Ishikawa (cell line): Measurements from ENCODE around the gene SIVA1.

Experiments
- CEBPB ChIP-seq: IDR thresholded peaks from 2 replicates; pipeline ENCODE4 v1.6.1; 2012
- CREB1 ChIP-seq: IDR thresholded peaks from 2 replicates; pipeline ENCODE4 v1.6.1; 2012; ENCODE audit warnings: low read depth
- EGR1 ChIP-seq: IDR thresholded peaks from 2 replicates; pipeline ENCODE4 v1.6.1; 2012
- EP300 ChIP-seq: IDR thresholded peaks from 2 replicates; pipeline ENCODE4 v1.6.1; 2012; ENCODE audit warnings: borderline replicate concordance
- FOXM1 ChIP-seq: IDR thresholded peaks from 2 replicates; pipeline ENCODE4 v1.6.1; 2012; ENCODE audit warnings: low read depth, borderline replicate concordance
- NFIC ChIP-seq: IDR thresholded peaks from 2 replicates; pipeline ENCODE4 v1.6.1; 2012
- RAD21 ChIP-seq: IDR thresholded peaks from 2 replicates; pipeline ENCODE4 v1.6.1; 2012; ENCODE audit warnings: low read depth
- TAF1 ChIP-seq: IDR thresholded peaks from 2 replicates; pipeline ENCODE4 v1.6.1; 2012; ENCODE audit warnings: low read depth, mild to moderate bottlenecking
- TCF12 ChIP-seq: IDR thresholded peaks from 2 replicates; pipeline ENCODE4 v1.6.1; 2012; ENCODE audit warnings: low read depth
- TEAD4 ChIP-seq: IDR thresholded peaks from 2 replicates; pipeline ENCODE4 v1.6.1; 2012
- YY1 ChIP-seq: IDR thresholded peaks from 2 replicates; pipeline ENCODE4 v1.6.1; 2012; ENCODE audit warnings: low read depth
- ZBTB7A ChIP-seq: IDR thresholded peaks from 2 replicates; pipeline ENCODE4 v1.6.1; 2012; ENCODE audit warnings: low read depth
- TF ChIP-seq, protein P1 (sequence below): IDR thresholded peaks from 2 replicates; pipeline ENCODE4 v1.6.1; 2012
- TF ChIP-seq, protein P2 (sequence below): IDR thresholded peaks from 2 replicates; pipeline ENCODE4 v1.6.1; 2012
- TF ChIP-seq, protein P3 (sequence below): IDR thresholded peaks from 2 replicates; pipeline ENCODE4 v1.6.1; 2012; ENCODE audit warnings: low read depth, mild to moderate bottlenecking

The SIVA1 gene

DNA sequence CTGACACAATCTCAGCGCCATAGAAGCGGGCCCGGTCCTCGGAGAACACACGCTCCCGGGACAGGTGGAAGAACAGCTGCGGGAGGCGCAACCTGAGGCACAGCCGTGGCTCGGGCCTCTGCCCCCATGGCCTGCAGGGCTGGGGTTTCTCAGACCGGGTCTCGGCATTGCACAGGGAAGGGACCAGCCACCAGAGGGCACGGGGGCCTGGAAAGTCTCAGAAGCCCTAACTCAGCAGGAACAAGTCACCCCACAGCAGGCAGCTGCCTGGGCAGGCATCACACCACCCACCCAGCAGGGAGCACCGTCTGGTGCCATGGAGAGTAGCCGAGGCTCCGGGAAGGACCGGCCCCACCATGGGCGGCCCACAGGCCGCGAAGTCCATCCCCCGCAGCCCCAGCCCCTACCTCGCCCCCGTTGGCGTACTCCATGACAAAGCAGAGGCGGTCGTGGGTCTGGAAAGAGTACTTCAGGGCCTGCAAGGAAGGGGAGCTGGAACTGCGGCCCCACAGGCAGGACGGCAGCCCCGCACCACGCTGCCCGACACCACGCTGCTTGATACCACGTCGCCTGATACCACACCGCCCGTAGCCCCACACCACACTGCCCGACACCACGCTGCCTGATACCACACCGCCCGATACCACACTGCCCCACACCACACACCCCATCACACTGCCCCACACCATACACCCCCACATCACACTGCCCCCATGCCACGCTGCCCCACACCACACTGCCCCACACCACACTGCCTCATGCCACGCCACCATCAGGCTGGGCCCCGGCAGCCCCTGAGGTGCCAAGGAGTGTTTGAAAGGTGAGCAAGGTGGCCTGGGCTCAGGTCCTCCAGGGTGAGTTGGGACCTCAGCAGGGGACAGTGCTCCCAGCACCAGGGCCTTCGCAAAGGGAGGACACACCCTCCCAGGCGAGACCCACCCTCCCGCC is 20.8 kb downstream of the SIVA1 start:
- TF ChIP-seq, protein P1, sequence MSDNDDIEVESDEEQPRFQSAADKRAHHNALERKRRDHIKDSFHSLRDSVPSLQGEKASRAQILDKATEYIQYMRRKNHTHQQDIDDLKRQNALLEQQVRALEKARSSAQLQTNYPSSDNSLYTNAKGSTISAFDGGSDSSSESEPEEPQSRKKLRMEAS, result no peak; the same call in 1 of the 2 replicates
- TF ChIP-seq EGR1, result no peak

DNA sequence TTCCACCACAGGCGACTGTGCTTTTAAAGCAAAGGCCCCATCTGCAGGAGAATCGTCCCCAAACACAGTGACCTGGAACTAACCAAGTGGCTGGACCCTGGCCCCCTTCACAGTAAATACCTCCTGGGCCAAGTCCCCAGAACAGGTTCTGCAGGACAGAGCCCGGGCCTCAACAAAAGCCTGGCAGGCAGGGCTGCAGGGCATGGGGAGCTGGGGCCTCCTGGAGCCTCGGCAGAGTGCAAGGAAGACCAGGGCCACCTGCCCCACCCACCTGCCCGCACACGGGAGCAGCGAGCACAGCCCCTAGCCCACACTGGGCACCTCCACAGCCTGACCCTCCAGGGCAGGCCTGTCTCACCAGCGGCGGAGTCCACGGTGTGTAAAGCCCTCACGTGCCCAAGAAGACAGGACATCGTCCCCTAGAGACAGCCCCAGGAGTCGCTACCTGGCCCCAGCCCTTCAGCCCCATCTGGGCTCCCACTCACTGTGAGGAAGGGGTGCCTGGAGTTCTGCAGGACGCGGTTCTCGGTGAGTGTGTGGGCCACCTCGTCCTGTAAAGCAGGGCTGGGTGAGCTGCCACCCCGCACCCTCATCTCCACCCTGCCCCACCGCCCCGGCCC is 21.6 kb downstream of the SIVA1 start:
- TF ChIP-seq YY1, result 0 out of 2 replicates have a peak, but pooled peaks have one; percentile 10
- TF ChIP-seq CEBPB, result no peak
- no peak for TF ChIP-seq CREB1
- TF ChIP-seq EP300, result no peak
- TF ChIP-seq ZBTB7A, result no peak
- peak; percentile 52 for TF ChIP-seq NFIC
- TF ChIP-seq FOXM1, result no peak
- TF ChIP-seq, protein P1, result peak; percentile 66
- TF ChIP-seq, protein P2, sequence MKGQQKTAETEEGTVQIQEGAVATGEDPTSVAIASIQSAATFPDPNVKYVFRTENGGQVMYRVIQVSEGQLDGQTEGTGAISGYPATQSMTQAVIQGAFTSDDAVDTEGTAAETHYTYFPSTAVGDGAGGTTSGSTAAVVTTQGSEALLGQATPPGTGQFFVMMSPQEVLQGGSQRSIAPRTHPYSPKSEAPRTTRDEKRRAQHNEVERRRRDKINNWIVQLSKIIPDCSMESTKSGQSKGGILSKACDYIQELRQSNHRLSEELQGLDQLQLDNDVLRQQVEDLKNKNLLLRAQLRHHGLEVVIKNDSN, result no peak
- 0 out of 2 replicates have a peak, but pooled peaks have one; percentile 39 for TF ChIP-seq TCF12
- no peak for TF ChIP-seq TEAD4
- TF ChIP-seq, protein P3, sequence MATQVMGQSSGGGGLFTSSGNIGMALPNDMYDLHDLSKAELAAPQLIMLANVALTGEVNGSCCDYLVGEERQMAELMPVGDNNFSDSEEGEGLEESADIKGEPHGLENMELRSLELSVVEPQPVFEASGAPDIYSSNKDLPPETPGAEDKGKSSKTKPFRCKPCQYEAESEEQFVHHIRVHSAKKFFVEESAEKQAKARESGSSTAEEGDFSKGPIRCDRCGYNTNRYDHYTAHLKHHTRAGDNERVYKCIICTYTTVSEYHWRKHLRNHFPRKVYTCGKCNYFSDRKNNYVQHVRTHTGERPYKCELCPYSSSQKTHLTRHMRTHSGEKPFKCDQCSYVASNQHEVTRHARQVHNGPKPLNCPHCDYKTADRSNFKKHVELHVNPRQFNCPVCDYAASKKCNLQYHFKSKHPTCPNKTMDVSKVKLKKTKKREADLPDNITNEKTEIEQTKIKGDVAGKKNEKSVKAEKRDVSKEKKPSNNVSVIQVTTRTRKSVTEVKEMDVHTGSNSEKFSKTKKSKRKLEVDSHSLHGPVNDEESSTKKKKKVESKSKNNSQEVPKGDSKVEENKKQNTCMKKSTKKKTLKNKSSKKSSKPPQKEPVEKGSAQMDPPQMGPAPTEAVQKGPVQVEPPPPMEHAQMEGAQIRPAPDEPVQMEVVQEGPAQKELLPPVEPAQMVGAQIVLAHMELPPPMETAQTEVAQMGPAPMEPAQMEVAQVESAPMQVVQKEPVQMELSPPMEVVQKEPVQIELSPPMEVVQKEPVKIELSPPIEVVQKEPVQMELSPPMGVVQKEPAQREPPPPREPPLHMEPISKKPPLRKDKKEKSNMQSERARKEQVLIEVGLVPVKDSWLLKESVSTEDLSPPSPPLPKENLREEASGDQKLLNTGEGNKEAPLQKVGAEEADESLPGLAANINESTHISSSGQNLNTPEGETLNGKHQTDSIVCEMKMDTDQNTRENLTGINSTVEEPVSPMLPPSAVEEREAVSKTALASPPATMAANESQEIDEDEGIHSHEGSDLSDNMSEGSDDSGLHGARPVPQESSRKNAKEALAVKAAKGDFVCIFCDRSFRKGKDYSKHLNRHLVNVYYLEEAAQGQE, result no peak
- TF ChIP-seq EGR1, result no peak
- no peak for TF ChIP-seq RAD21
- no peak for TF ChIP-seq TAF1

DNA sequence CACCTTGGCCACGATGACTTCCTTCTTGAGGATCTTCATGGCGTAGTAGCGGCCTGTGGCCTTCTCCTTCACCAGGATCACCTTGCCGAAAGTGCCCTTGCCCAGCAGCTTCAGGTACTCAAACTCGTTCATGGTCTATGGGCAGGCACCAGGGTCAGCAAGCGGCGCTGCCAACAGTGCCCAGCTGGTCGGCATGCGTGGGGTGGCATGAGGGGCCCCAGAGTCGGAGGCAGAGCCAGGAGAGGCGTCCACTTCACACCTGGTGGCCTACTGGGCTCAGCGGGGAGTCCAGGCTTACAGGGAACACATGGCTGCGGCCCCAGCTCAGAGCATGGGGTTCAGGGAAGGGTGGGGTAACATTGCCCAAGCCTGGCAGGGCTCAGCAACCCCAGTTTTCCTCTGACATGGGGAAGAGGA is 22.1 kb downstream of the SIVA1 start:
- TF ChIP-seq, protein P3, result no peak
- TF ChIP-seq TEAD4 (no peak), RAD21 (no peak), TAF1 (no peak), CREB1 (no peak), NFIC (no peak; the same call in 1 of the 2 replicates), YY1 (no peak), EGR1 (no peak), FOXM1 (no peak), TCF12 (no peak)

DNA sequence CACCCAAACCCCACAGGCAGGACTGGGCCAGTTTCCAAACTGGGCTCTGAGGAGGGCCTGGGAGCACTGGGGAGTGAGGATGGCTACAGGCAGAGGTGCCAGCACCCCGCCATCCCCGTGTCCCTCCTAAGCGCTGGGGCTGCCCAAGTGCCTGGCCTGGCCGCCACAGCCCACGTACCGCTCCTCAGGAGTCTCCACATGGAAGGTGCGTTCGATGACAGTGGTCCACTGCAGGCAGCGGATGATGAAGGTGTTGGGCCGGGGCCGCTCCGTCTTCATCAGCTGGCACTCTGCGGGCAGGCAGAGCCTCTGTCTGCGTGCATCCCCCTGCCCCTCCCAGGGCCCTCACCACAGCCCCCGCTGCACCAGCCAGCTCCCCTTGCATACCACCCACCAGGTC is 23.5 kb downstream of the SIVA1 start:
- TF ChIP-seq, protein P1, result no peak
- TF ChIP-seq EP300, result no peak
- TF ChIP-seq, protein P3, result no peak
- no peak for TF ChIP-seq RAD21
- no peak for TF ChIP-seq NFIC
- TF ChIP-seq FOXM1, result no peak
- TF ChIP-seq TEAD4, result no peak
- no peak for TF ChIP-seq EGR1
- no peak for TF ChIP-seq TAF1
